B cell (primary cell): ENCODE measurements around the gene COG8.

Experiments
- CTCF ChIP-seq: fragments of 200-600 bp; IDR thresholded peaks from one replicate; pipeline ENCODE4 v1.8.0; 2022; ENCODE audit warnings: antibody characterized with exemption, mild to moderate bottlenecking
- EZH2 ChIP-seq: IDR thresholded peaks from 2 replicates; pipeline ENCODE4 v1.6.1; 2012; ENCODE audit warnings: borderline replicate concordance, low read depth, mild to moderate bottlenecking, moderate library complexity, low read length; ENCODE audit not compliant: insufficient read depth, poor library complexity, severe bottlenecking

- TF ChIP-seq EZH2, result no peak
- TF ChIP-seq CTCF, result no peak
Observed at GRCh38 chr16:69322343-69322742, 17.0 kb downstream of the COG8 start.
